K562 (cell line): ENCODE data around the gene CLIC1. TPM values are rescaled to one million over a fixed set of nuclear protein-coding genes. Genes with fewer than 3 reads are reported as not detected.

Experiments used
- CBX2 ChIP-seq: fragments of 200-600 bp; sonication (generic); IDR thresholded peaks from one replicate; pipeline ENCODE4 v1.6.1; 2012; ENCODE audit warnings: mild to moderate bottlenecking, low read length, inconsistent platforms; ENCODE audit not compliant: insufficient read depth, poor library complexity, severe bottlenecking
- FOXK2 ChIP-seq, 2 experiments: fragments of 450-650 bp; IDR thresholded peaks in 1 of 2; conservative IDR thresholded peaks in 1 of 2; 2 replicates each; pipeline ENCODE4 v1.6.1; 2016; ENCODE audit warnings: low read depth in 2 of 2, mild to moderate bottlenecking in 1 of 2
- MAFG ChIP-seq: fragments of 450-650 bp; conservative IDR thresholded peaks from 2 replicates; pipeline ENCODE4 v1.6.1; 2016; ENCODE audit warnings: missing genetic modification characterization, missing compliant biosample characterization
- MECOM ChIP-seq: fragments of 250-450 bp; sonication (Bioruptor Pico); IDR thresholded peaks from 2 replicates; pipeline ENCODE4 v1.8.0; 2022; ENCODE audit warnings: inconsistent platforms
- MYNN ChIP-seq, 2 experiments: sonication (generic); formaldehyde crosslinking in 1 of 2; IDR thresholded peaks; 2 replicates each; pipeline versions ENCODE4 v1.5.0 to v1.6.1; 2016 to 2020; ENCODE audit warnings: antibody characterized with exemption in 1 of 2, missing genetic modification reagents in 1 of 2
- NONO ChIP-seq, 2 experiments: fragments of 200-400 bp in 1 of 2; fragments of 450-650 bp in 1 of 2; formaldehyde crosslinking in 1 of 2; IDR thresholded peaks; 2 replicates each; pipeline ENCODE4 v1.6.1; 2017; ENCODE audit warnings: low read depth in 2 of 2, mild to moderate bottlenecking in 2 of 2, moderate library complexity in 2 of 2, low read length in 1 of 2
- PURB ChIP-seq: sonication (generic); formaldehyde crosslinking; IDR thresholded peaks from 2 replicates; pipeline ENCODE4 v1.9.0; 2021; ENCODE audit warnings: low read depth, mild to moderate bottlenecking, missing genetic modification reagents
- PYGO2 ChIP-seq: fragments of 450-650 bp; IDR thresholded peaks from 2 replicates; pipeline ENCODE4 v1.6.1; 2016; ENCODE audit warnings: mild to moderate bottlenecking, missing genetic modification characterization, moderate library complexity, missing compliant biosample characterization
- SOX6 ChIP-seq: fragments of 450-650 bp; IDR thresholded peaks from 2 replicates; pipeline ENCODE4 v1.6.1; 2014; ENCODE audit warnings: mild to moderate bottlenecking
- polyA plus RNA-seq, 8 experiments: library from polyadenylated mRNA; depleted of rRNA in 4 of 8; stranded (reverse) in 5 of 8; unstranded in 3 of 8; fragments of >200 nt; fragmentation: Nextera tagmentation in 2 of 8; fragmentation: Illumina TruSeq in 1 of 8; extraction: Ambion mirVana in 2 of 8; extraction: Trizol in 1 of 8; gene quantifications; 2 replicates each; pipeline versions ENCODE4 v1.2.1 to v1.2.3, GENCODE V29; 2011 to 2014; ENCODE audit warnings: inconsistent platforms in 1 of 8, missing spikeins in 1 of 8
- total RNA-seq, 7 experiments: library from RNA; depleted of rRNA in 6 of 7; stranded (reverse); fragments of >200 nt in 6 of 7; fragmentation: Illumina TruSeq in 2 of 7; extraction: Trizol in 2 of 7; gene quantifications; 2 replicates each; pipeline versions ENCODE4 v1.2.1 to v1.2.3, GENCODE V29; 2011 to 2021; ENCODE audit warnings: low replicate concordance in 1 of 7
- TF ChIP-seq, protein P1 (sequence below): fragments of 250-450 bp; sonication (Bioruptor Pico); IDR thresholded peaks from 2 replicates; pipeline ENCODE4 v1.4.0; 2020; ENCODE audit warnings: borderline replicate concordance
- TF ChIP-seq, protein P2 (sequence below), 3 experiments: fragments of 200-800 bp in 1 of 3; fragments of 250-450 bp in 1 of 3; fragments of 450-650 bp in 1 of 3; sonication (Bioruptor Pico) in 1 of 3; sonication (Bioruptor generic) in 1 of 3; formaldehyde crosslinking in 1 of 3; IDR thresholded peaks; 2 replicates each; pipeline versions ENCODE4 v1.6.1 to v1.8.0; 2016 to 2022; ENCODE audit warnings: mild to moderate bottlenecking in 2 of 3, missing genetic modification characterization in 2 of 3, missing compliant biosample characterization in 1 of 3, moderate library complexity in 1 of 3
- TF ChIP-seq, protein P3 (sequence below), 2 experiments: fragments of 450-650 bp in 1 of 2; IDR thresholded peaks; 2 replicates each; pipeline ENCODE4 v1.6.1; 2011 to 2017; ENCODE audit warnings: low read depth in 2 of 2, antibody characterized with exemption in 1 of 2, borderline replicate concordance in 1 of 2, low read length in 1 of 2, mild to moderate bottlenecking in 1 of 2, mixed read lengths in 1 of 2; ENCODE audit not compliant: control insufficient read depth in 1 of 2
- TF ChIP-seq, protein P4 (sequence below): sonication (generic); formaldehyde crosslinking; IDR thresholded peaks from 2 replicates; pipeline ENCODE4 v1.8.0; 2022; ENCODE audit warnings: missing genetic modification reagents, mild to moderate bottlenecking, borderline replicate concordance

The CLIC1 gene
- total and polyA plus RNA-seq, 9 of the 15 experiments (the other 6 are each of a cell fraction or from before 2014, with no cell fraction given), result 1,267 to 2,419 (median 1,808) TPM

DNA sequence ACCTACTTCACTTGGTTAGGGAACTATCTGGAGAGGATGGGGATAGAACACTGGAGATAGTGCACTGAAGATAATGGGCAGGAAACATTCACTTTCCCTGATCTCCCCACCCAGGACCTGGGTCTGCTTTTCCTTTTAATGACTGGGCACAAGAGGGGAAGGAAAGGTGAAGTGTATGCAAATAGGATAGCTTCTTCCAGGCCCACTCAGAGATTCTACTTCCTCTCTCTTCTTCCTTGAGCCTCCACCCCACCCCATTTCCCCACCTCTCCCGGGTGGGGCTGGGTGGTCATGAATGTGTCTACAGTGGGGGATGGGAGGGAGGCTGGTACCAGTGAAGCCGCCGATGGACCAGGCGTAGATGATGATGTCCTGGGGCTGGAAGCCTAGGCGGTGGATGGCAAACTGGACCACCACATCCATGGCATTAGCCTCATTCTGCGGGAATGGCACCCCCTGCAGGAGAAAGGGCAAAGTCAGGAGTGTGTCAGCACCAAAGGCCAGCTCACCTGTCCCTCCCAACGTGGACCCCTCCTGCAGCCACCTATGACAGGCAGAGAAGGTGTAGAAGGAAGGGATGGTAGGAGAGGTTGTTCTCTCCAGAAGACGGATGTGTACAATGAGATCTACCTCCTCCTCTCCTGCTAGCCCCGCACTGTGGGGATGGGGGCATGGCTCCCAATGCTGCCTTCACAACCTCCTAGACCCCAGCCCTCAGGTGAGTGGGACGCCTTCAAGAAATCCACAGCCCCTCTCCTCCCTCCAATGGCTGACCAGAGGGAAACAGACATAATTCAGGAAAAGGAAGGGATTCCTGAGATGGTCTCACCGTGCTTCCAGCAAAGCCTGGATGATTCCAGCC is 46.9 kb downstream of the CLIC1 start (continued):
- TF ChIP-seq, protein P1, sequence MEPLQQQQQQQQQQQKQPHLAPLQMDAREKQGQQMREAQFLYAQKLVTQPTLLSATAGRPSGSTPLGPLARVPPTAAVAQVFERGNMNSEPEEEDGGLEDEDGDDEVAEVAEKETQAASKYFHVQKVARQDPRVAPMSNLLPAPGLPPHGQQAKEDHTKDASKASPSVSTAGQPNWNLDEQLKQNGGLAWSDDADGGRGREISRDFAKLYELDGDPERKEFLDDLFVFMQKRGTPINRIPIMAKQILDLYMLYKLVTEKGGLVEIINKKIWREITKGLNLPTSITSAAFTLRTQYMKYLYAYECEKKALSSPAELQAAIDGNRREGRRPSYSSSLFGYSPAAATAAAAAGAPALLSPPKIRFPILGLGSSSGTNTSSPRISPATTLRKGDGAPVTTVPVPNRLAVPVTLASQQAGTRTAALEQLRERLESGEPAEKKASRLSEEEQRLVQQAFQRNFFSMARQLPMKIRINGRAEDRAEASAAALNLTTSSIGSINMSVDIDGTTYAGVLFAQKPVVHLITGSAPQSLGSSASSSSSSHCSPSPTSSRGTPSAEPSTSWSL (CRISPR knock-in tag), result 0 out of 2 replicates have a peak, but pooled peaks have one; percentile 11
- TF ChIP-seq CBX2, result no peak
- TF ChIP-seq SOX6, result no peak
- TF ChIP-seq, protein P2, sequence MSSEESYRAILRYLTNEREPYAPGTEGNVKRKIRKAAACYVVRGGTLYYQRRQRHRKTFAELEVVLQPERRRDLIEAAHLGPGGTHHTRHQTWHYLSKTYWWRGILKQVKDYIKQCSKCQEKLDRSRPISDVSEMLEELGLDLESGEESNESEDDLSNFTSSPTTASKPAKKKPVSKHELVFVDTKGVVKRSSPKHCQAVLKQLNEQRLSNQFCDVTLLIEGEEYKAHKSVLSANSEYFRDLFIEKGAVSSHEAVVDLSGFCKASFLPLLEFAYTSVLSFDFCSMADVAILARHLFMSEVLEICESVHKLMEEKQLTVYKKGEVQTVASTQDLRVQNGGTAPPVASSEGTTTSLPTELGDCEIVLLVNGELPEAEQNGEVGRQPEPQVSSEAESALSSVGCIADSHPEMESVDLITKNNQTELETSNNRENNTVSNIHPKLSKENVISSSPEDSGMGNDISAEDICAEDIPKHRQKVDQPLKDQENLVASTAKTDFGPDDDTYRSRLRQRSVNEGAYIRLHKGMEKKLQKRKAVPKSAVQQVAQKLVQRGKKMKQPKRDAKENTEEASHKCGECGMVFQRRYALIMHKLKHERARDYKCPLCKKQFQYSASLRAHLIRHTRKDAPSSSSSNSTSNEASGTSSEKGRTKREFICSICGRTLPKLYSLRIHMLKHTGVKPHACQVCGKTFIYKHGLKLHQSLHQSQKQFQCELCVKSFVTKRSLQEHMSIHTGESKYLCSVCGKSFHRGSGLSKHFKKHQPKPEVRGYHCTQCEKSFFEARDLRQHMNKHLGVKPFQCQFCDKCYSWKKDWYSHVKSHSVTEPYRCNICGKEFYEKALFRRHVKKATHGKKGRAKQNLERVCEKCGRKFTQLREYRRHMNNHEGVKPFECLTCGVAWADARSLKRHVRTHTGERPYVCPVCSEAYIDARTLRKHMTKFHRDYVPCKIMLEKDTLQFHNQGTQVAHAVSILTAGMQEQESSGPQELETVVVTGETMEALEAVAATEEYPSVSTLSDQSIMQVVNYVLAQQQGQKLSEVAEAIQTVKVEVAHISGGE (CRISPR knock-in tag; IDR thresholded peaks at IDR 0.05), result no peak
- no peak for TF ChIP-seq PURB (CRISPR knock-in tag)
- no peak for TF ChIP-seq PYGO2 (tag)
- peak in 1 of 2 experiments; percentile 27; a peak in 1 of 4 replicates for TF ChIP-seq NONO (IDR thresholded peaks at IDR 0.05; ENCODE audit: low read depth in 2 of 2, low read length in 1 of 2)
- 0 out of 2 replicates have a peak, but pooled peaks have one; percentile 47 for TF ChIP-seq MECOM (CRISPR knock-in tag)
- TF ChIP-seq MAFG (tag), result no peak
- TF ChIP-seq FOXK2 (conservative IDR thresholded peaks at IDR 0.05 in 1 of 2, IDR thresholded peaks at IDR 0.05 in 1 of 2; ENCODE audit: low read depth in 2 of 2), result no peak
- 0 out of 2 replicates have a peak, but pooled peaks have one; percentile 27 for TF ChIP-seq MYNN (IDR thresholded peaks at IDR 0.05)
- no peak for TF ChIP-seq MYNN (CRISPR knock-in tag; IDR thresholded peaks at IDR 0.05)
- TF ChIP-seq, protein P3, sequence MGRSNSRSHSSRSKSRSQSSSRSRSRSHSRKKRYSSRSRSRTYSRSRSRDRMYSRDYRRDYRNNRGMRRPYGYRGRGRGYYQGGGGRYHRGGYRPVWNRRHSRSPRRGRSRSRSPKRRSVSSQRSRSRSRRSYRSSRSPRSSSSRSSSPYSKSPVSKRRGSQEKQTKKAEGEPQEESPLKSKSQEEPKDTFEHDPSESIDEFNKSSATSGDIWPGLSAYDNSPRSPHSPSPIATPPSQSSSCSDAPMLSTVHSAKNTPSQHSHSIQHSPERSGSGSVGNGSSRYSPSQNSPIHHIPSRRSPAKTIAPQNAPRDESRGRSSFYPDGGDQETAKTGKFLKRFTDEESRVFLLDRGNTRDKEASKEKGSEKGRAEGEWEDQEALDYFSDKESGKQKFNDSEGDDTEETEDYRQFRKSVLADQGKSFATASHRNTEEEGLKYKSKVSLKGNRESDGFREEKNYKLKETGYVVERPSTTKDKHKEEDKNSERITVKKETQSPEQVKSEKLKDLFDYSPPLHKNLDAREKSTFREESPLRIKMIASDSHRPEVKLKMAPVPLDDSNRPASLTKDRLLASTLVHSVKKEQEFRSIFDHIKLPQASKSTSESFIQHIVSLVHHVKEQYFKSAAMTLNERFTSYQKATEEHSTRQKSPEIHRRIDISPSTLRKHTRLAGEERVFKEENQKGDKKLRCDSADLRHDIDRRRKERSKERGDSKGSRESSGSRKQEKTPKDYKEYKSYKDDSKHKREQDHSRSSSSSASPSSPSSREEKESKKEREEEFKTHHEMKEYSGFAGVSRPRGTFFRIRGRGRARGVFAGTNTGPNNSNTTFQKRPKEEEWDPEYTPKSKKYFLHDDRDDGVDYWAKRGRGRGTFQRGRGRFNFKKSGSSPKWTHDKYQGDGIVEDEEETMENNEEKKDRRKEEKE (IDR thresholded peaks at IDR 0.05; ENCODE audit: borderline replicate concordance in 1 of 2, control insufficient read depth in 1 of 2, low read depth in 2 of 2, low read length in 1 of 2), result no peak
- TF ChIP-seq, protein P4, sequence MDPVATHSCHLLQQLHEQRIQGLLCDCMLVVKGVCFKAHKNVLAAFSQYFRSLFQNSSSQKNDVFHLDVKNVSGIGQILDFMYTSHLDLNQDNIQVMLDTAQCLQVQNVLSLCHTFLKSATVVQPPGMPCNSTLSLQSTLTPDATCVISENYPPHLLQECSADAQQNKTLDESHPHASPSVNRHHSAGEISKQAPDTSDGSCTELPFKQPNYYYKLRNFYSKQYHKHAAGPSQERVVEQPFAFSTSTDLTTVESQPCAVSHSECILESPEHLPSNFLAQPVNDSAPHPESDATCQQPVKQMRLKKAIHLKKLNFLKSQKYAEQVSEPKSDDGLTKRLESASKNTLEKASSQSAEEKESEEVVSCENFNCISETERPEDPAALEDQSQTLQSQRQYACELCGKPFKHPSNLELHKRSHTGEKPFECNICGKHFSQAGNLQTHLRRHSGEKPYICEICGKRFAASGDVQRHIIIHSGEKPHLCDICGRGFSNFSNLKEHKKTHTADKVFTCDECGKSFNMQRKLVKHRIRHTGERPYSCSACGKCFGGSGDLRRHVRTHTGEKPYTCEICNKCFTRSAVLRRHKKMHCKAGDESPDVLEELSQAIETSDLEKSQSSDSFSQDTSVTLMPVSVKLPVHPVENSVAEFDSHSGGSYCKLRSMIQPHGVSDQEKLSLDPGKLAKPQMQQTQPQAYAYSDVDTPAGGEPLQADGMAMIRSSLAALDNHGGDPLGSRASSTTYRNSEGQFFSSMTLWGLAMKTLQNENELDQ (CRISPR knock-in tag), result no peak
